KBM-7 (cell line): ENCODE measurements around the gene CYP2A7.
"Not testable (repeated sequence)": the region's sequence is repeated elsewhere in the genome, so short reads cannot be mapped to it uniquely, and the experiment has no call there.

Experiments
- DNase-seq: peaks from one replicate; pipeline ENCODE4 v3.0.0-alpha.2; 2015
- in situ Hi-C: fragments of 300-500 bp; cut with MboI; formaldehyde crosslinking; loops from 2 replicates; pipeline ENCODE4 v1.14.3; 2020; ENCODE audit warnings: low sequenced_read_pairs, low pct_unique_long_range_greater_than_20kb, mixed read lengths

The CYP2A7 gene, protein sequence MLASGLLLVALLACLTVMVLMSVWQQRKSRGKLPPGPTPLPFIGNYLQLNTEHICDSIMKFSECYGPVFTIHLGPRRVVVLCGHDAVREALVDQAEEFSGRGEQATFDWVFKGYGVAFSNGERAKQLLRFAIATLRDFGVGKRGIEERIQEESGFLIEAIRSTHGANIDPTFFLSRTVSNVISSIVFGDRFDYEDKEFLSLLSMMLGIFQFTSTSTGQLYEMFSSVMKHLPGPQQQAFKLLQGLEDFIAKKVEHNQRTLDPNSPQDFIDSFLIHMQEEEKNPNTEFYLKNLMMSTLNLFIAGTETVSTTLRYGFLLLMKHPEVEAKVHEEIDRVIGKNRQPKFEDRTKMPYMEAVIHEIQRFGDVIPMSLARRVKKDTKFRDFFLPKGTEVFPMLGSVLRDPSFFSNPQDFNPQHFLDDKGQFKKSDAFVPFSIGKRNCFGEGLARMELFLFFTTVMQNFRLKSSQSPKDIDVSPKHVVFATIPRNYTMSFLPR

DNA sequence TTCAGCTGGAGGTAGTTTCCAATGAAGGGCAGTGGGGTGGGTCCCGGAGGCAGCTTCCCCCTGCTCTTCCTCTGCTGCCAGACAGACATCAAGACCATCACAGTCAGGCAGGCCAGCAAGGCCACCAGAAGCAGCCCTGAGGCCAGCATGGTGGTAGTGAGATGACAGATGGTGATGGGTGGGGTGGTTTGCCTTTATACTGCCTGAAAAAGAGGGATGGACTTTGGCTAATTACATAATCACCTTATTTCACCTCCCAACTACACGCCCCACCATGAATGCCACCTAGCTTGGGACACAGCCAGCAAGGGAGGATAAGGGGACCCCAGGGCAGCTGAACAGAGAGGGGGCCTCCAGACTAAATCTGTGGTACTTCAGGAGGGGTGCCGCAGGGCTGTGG lies at the start of gene CYP2A7:
CYP2A7 (minus strand) TSS at position 170 of the 400 bp plus-strand sequence; CDS start at position 149, 21 bp downstream.
- DNase-seq, in situ Hi-C loops: not testable (repeated sequence)

DNA sequence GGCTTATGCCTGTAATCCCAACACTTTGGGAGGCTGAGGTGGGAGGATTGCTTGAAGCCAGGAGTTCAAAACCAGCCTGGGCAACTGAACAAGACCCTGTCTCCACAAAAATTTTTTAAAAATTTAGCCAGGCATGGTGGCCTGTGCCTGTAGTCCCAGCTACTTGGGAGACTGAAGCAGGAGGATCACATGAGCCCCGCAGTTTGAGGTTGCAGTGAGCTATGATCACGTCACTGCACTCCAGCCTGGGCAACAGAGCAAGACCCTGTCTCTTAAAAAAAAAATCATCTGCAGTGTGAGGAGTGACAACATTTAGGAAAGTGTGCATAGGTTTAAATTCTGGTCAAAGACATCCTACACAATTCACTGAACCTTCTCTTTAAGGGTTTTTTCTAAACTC lies 48.8 kb upstream of the CYP2A7 start:
- in situ Hi-C loops, DNase-seq: not testable (repeated sequence)

DNA sequence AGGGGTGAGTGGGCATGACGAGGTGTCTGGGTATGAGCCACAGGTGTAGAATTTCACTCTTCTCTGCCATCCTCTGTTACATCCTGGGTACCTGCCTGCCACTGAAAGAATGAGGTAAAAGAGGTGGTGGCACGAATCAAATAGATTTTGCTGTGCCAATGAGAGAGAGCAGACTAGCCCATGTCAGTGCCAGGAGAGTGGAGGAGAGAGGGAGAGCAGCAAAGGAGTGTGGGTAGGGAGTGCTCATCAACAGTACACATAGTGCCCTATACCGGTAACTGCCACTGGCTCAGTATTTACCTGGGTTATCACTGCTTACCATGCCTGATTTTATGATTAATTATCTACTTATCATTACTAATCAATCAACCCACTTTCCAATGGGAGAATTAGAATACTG lies 47.9 kb upstream of the CYP2A7 start:
- in situ Hi-C loops, DNase-seq: not testable (repeated sequence)

DNA sequence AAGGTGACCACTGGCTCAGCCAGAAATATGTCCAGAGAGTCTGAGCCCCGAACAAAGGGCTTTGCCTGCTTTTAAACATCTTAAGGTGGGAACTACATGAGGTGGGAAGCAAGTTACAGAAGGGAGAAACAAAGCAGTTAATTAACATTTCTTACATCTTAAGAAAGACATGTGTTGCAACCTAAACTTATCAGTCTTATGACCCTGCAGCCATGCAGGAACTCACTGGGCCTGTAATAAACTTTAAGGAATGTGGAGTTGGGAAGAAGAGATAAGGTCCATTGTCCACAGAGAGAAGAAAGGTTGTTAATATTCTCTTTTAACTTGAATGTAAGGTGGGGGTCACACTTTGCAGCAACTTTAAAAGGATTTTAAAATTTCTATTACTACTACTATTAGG lies 46.8 kb upstream of the CYP2A7 start:
- in situ Hi-C loops = no loop called here
- DNase-seq = no peak

DNA sequence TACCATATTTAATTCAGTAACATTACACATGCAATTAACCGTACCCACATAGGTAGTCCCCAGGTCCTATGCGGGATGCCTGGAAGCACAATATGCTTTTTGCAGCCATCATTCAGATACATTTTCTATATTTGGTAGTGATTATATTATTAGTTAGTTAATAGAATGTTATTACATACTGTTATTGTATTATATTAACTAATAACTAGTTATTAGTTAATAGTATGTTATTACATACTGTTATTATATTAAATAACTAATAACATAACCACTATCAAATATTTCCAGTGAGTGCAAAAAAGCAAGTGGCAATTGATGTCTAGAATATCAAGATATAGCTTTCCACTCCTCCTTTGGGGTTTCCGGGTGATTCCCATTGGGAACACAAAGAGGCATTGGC lies 45.5 kb upstream of the CYP2A7 start:
- DNase-seq = no peak
- in situ Hi-C loops = no loop called here

DNA sequence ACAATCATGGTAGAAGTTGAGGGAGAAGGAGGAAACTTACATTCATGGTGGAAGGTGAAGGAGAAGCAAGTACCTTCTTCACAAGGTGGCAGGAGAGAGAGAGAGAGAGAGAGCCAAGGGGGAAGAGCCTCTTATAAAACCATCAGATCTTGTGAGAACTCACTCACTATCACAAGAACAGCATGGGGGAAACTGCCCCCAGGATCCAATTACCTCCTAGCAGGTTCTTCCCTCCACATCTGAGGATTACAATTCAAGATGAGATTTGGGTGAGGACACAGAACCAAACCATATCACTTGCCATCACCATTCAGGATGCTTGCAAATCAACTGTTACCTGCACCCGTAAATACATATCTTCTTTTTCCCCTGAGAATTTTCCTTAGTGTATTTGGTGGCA lies 44.2 kb upstream of the CYP2A7 start:
- in situ Hi-C loops, DNase-seq: not testable (repeated sequence)

DNA sequence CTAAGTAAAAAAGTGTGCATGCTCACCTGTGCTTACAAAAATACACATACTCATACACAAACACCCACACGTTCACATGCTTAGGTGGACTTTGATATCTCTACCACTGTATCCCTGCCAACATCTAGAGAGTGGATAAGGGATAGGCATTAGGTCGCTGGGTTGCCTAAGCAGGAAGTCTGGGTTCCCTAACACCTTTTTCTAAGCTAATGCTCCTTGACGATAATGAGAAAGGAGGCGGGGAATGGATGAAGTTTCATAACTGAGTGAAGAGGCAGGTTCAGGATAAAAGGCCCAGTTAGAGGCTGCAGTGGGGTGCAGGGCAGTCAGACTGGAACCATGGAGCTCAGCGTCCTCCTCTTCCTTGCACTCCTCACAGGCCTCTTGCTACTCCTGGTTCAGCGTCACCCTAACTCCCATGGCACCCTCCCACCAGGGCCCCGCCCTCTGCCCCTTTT lies 41.9 kb upstream of the CYP2A7 start:
- in situ Hi-C loops = loop anchor here (25.0 kb wide), 1 partner anchor 262 kb away; no protein-coding TSS in a partner anchor
- DNase-seq = no peak

DNA sequence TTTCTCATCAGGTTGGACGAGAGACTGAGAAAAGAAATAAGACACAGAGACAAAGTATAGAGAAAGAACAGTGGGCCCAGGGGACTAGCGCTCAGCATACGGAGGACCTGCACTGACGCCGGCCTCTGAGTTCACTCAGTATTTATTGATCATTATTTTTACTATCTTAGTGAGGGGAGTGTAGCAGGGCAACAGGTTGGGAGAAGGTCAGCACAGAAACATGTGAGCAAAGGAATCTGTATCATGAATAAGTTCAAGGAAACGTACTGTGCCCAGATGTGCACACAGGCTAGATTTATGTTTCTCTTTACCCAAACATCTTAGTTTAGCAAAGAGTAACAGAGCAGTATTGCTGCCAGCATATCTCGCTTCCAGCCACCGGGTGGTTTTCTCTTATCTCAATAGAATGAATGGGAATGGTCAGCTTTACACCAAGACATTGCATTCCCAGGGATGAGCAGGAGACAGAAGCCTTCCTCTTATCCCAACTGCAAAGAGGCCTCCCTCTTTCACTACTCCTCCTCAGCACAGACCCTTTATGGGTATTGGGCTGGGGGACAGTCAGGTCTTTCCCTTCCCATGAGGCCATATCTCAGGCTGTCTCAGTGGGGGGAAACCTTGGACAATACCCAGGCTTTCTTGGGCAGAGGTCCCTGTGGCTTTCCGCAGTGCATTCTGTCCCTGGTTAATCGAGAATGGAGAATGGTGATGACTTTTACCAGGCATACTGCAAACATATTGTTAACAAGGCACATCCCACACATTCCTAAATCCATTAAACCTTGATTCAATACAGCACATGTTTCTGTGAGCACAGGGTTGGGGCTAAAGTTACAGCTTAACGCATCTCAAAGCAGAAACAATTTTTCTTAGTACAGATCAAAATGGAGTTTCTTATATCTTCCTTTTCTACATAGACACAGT lies 40.5 kb upstream of the CYP2A7 start:
- not testable (repeated sequence) for DNase-seq
- in situ Hi-C loops = loop anchor here (25.0 kb wide), 1 partner anchor 260 kb away; no protein-coding TSS in a partner anchor

DNA sequence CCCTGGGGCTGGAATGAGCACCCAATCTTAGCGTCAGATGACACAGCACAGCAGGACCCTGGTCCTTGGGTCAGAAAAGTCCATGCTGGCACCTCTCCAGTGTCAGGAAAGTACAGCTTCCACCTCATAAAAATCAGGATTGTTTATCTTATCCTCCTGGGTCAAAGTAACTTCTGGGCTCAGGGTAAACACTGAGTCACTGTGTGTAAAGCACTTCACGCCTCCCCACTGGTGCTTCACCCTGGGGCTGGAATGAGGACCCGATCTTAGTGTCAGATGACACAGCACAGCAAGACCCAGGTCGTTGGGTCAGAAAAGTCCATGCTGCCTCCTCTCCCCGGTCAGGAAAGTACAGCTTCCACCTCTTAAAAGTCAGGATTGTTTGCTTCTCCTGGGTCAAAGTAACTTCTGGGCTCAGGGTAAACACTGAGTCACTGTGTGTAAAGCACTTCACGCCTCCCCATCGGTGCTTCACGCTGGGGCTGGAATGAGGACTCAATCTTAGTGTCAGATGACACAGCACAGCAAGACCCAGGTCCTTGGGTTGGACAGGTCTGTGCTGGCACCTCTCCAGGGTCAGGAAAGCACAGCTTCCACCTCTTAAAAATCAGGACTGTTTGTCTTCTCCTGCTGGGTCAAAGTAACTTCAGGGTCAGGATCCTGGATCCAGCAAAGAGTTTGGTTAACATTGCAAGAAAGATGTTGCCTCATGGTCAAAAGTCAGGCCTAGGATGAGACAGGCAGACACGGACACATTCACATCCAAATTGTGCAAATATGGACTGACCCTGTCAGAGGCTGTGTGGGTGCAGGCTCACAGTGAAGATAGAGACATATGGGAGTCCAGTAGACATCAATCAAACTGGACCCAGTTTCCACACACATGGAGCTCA lies 39.2 kb upstream of the CYP2A7 start:
- DNase-seq = no peak
- in situ Hi-C loops = loop anchor here (25.0 kb wide), 1 partner anchor 259 kb away; no protein-coding TSS in a partner anchor

DNA sequence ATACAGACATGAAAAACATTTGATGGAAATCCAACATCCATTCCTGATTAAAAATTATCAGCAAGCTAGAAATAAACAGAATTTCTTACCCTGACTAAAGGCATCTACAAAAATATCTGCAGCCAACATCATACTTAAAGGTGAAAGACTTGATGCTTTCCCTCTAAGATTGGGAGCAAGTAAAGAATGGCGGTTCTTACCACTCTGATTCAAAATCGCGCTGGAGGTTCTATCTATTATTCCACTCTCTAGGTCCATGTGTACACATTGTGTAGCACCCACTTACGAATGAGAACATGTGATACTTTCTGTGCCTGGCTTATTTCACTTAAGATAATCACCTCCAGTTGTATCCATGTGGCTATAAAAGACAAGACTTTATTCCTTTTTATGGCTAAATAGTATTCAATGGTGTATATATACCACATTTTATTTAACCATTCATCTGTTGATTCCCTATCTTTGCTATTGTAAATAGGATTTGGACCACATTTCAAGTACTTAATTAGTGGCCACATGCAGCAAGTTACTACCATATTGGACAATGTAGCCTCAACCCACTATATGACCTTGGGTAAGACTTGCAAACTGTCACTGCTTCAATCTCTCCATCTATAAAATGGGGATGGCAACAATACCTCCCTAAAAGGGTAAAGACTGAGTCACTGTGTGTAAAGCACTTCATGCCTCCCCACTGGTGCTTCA lies 38.4 kb upstream of the CYP2A7 start:
- in situ Hi-C loops = loop anchor here (25.0 kb wide), 1 partner anchor 258 kb away; no protein-coding TSS in a partner anchor
- no peak for DNase-seq

DNA sequence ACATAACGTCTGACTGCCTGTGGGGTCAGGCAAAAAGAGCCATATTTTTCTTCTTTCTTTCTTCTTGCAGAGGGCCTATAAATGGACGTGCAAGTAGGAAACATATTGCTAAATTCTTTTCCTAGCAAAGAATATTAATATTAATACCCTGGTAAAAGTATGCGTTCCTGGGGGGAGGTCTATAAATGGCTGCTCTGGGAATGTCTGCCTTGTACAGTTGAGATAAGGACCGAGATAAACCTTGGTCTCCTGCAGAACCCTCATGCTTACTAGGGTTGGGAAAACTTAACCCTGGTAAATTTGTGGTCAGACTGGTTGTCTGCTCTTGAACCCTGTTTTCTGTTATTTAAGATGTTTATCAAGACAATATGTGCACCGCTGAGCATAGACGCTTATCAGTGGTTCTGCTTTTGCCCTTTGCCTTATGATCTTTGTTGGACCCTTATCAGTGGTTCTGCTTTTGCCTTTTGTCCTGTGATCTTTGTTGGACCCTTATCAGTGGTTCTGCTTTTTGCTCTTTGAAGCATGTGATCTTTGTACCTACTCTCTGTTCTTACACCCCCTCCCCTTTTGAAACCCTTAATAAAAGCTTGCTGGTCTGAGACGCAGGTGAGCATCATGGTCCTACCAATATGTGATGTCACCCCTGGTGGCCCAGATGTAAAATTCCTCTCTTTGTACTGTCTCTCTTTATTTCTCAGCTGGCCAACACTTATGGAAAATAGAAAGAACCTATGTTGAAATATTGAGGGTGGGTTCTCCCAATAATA lies 37.7 kb upstream of the CYP2A7 start:
- in situ Hi-C loops = loop anchor here (25.0 kb wide), 1 partner anchor 257 kb away; no protein-coding TSS in a partner anchor
- DNase-seq = not testable (repeated sequence)

DNA sequence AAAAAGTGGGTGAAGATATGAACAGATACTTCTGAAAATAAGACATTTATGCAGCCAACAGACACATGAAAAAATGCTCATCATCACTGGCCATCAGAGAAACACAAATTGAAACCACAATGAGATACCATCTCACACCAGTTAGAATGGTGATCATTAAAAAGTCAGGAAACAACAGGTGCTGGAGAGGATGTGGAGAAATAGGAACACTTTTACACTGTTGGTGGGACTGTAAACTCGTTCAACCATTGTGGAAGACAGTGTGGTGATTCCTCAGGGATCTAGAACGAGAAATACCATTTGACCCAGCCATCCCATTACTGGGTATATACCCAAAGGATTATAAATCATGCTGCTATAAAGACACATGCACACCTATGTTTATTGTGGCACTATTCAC lies 36.3 kb upstream of the CYP2A7 start:
- in situ Hi-C loops = loop anchor here (25.0 kb wide), 1 partner anchor 256 kb away; no protein-coding TSS in a partner anchor
- DNase-seq = not testable (repeated sequence)

DNA sequence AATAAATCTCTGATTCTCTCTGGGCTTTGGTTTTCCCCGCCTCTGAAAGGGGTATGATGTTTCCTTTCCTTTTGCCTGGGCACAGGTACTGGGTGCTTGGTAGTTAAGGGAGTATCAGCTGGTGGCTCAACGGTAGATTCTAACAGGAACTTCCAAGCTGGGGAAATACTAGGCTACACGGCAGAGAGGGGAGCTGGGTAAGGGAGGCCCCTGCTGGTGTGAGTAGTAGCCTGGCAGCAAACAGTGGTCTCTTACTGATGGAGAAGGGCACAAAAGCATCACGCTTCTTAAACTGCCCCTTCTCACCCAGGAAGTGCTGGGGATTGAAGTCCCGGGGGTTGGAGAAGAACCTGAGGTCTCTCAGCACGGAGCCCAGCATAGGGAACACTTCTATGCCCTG lies 26.9 kb upstream of the CYP2A7 start:
- in situ Hi-C loops = loop anchor here (25.0 kb wide), 1 partner anchor 247 kb away; no protein-coding TSS in a partner anchor

DNA sequence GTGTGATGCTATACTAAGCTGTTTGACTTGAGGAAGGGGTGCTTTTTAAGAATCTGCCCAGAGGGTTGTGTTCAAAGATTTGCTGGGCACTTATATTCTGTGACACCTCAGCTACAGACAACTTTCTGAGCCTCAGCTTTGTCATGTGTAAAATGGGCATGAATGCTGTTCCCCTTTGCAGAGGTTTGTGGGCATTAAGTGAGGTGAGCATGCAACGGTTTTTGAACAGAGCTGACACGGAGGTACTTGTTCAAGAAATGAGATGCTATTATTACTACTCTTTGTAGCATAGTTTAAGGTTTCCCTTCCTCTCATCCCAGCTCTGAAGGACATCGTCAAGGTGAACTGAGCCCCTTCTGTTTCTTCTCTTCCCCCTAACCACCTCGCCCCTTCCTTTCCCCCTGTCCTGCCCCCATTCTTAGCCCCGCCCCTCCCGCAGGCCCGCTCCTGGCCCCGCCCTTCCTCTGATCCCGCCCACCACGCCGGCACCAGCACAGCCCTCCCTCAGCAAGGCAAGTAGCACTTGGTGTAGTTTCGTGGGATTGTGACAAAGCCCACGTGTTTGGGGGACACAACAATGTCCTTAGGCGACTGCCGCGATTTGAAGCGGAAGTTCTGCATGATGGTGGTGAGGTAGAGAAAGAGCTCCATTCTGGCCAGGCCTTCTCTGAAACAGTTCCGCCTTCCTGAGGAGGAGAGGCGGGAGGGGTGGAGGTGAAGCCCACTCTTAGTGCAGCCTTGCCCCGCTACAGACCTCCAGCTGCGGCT lies 26.1 kb upstream of the CYP2A7 start:
- DNase-seq = peak; percentile 84
- in situ Hi-C loops = loop anchor here (25.0 kb wide), 1 partner anchor 246 kb away; no protein-coding TSS in a partner anchor

More for the DNA sequence above, 26.9 kb upstream of the CYP2A7 start:
- peak; percentile 86 for DNase-seq

DNA sequence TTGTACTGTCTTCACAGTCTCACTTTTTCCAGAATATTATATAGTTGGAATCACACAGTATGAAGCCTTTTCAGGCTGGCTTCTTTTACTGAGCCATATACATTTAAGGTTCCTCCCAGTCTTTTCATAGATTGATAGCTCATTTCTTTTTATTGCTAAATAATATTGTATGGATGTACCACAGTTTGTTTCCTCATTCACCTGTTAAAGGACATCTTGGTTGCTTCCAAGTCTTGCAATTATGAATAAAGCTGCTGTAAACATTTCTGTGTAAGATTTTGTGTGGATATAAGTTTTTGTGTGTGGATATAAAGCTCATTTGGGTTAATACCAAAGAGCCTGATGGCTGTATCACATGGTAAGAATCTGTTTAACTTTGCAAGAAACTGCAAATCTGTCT lies 24.5 kb upstream of the CYP2A7 start:
- DNase-seq = no peak
- in situ Hi-C loops = loop anchor here (25.0 kb wide), 1 partner anchor 244 kb away; no protein-coding TSS in a partner anchor

DNA sequence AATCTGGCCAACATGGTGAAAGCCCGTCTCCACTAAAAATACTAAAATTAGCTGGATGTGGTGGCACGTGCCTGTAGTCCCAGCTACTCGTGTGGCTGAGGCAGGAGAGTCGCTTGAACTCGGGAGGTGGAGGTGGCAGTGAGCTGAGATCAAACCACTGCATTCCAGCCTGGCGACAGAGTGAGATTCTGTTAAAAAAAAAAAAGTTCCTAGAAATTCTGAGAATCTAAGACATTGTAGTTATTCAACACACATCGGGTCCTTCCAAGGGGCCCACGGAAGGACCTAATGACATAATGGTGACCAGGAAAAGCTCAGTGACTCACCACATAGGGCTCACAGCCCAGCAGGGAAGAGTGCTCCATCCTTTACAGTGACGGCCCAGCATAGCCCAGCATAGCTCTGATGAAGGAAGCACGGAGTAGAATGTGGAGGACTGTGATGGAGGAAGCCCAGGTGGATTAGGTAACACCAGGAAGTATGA lies 22.7 kb upstream of the CYP2A7 start:
- in situ Hi-C loops = loop anchor here (25.0 kb wide), 1 partner anchor 242 kb away; no protein-coding TSS in a partner anchor
- DNase-seq = not testable (repeated sequence)
